Measurements from ENCODE around the gene LDAF1.
A peak's percentile ranks its signal among the peaks of the same experiment; 100 is the strongest.
"Not testable (repeated sequence)": the region's sequence is repeated elsewhere in the genome, so short reads cannot be mapped to it uniquely, and the experiment has no call there.

LDAF1 gene

GRCh38 chr16:21166561-21166961, 8.1 kb downstream of the LDAF1 start:
- no peak for TF ChIP-seq CTCF (conservative IDR thresholded peaks at IDR 0.05)
- no peak overlapping the region for H3K27ac ChIP-seq

DNA sequence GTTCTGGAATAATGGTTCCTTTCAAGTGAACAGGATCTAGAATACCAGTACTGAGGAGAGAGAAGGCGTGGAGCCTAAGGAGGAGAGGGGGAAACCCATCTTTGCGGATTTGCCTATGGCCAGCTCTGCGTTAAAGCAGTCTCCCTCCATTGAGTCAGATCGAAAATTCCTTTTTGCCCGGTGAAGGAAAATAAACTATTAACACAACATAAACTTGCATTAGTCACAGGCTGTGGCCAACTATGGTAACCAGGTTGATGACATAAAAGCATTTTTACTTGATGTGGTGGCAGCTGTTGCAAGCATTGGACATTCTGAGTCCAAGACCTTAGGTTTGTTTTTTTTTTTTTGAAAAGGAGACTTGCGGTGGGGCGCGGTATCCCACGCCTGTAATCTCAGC, 8.9 kb downstream of the LDAF1 start:
- TF ChIP-seq CTCF (conservative IDR thresholded peaks at IDR 0.05), result no peak
- no peak overlapping the region for H3K27ac ChIP-seq

GRCh38 chr16:21167929-21168602, 9.6 kb downstream of the LDAF1 start:
- no peak overlapping the region for H3K27ac ChIP-seq
- TF ChIP-seq CTCF (conservative IDR thresholded peaks at IDR 0.05), result no peak

DNA sequence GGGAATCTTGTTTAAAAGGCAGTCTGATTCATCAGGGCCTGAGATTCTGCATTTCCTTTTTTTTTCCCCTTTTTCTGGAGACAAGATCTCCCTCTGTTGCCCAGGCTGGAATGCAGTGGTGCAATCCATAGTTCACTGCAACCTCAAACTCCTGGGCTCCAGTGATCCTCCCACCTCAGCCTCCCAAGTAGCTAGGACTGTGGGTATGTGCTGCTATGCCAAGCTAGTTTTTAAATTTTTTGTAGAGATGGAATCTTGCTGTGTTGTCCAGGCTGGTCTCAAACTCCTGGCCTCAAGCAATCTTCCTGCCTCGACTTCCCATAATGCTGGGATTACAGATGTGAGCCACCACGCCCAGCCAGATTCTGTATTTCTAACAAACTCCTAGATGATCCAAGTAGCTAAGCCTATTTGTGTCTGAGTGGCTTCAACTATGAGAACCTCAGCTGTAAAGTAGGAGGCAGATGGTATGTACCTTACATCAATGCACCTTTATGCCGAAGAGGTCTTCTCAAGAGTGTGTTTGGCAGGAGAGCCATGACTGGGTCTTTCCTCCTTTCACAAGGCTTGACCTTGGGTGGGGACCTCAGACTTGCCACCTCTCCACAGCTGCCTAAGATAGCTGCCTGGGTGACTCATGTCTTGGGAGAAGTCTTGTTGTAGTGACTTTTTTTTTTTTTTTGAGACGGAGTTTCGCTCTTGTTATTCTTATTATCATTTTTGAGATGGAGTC, 10.9 kb downstream of the LDAF1 start:
- H3K27ac ChIP-seq, result no peak overlapping the region
- no peak for TF ChIP-seq CTCF (conservative IDR thresholded peaks at IDR 0.05)

- H3K27ac ChIP-seq, result not testable (repeated sequence)
Measured at GRCh38 chr16:21170116-21170515, 11.6 kb downstream of the LDAF1 start.

- no peak for TF ChIP-seq CTCF (conservative IDR thresholded peaks at IDR 0.05)
- H3K27ac ChIP-seq, result no peak overlapping the region
Measured at GRCh38 chr16:21172650-21173049, 14.2 kb downstream of the LDAF1 start.

- TF ChIP-seq CTCF (conservative IDR thresholded peaks at IDR 0.05), result no peak
- peak overlapping the region; percentile 44 for H3K27ac ChIP-seq
Measured at GRCh38 chr16:21175397-21175796, 16.9 kb downstream of the LDAF1 start.
